OCI-M2 (cell line): Measurements from ENCODE around the gene MOGAT2.
"Not testable (repeated sequence)": the region's sequence is repeated elsewhere in the genome, so short reads cannot be mapped to it uniquely, and the experiment has no call there.

Experiments used
- DNase-seq: peaks from one replicate; lab custom pipeline; 2025; ENCODE audit not compliant: unreplicated experiment; lab: John Stamatoyannopoulos, UW

The MOGAT2 gene

GRCh38 chr11:75718419-75719339, 1.0 kb downstream of the MOGAT2 start:
- DNase-seq = no peak

GRCh38 chr11:75719340-75720239, 2.0 kb downstream of the MOGAT2 start:
- DNase-seq = no peak

- no peak for DNase-seq
Observed at GRCh38 chr11:75720639-75721038, 3.0 kb downstream of the MOGAT2 start.

GRCh38 chr11:75721852-75722668, 4.4 kb downstream of the MOGAT2 start:
- no peak for DNase-seq

- DNase-seq = no peak
Observed at GRCh38 chr11:75722669-75723042, 5.0 kb downstream of the MOGAT2 start.

- no peak for DNase-seq
Observed at GRCh38 chr11:75725547-75726320, 8.1 kb downstream of the MOGAT2 start.

- no peak for DNase-seq
Observed at GRCh38 chr11:75728992-75729391, 11.4 kb downstream of the MOGAT2 start.

GRCh38 chr11:75731095-75731494, 13.5 kb downstream of the MOGAT2 start:
- no peak for DNase-seq

GRCh38 chr11:75733071-75733430, 15.4 kb downstream of the MOGAT2 start:
- no peak for DNase-seq

GRCh38 chr11:75733431-75734107, 15.9 kb downstream of the MOGAT2 start:
- DNase-seq = no peak

- no peak for DNase-seq
Observed at GRCh38 chr11:75734491-75735180, 17.0 kb downstream of the MOGAT2 start.

- DNase-seq = no peak
Observed at GRCh38 chr11:75735181-75735845, 17.7 kb downstream of the MOGAT2 start.

GRCh38 chr11:75737314-75737713, 19.7 kb downstream of the MOGAT2 start:
- DNase-seq = no peak

- no peak for DNase-seq
Observed at GRCh38 chr11:75740681-75741080, 23.0 kb downstream of the MOGAT2 start.

GRCh38 chr11:75743159-75743558, 25.5 kb downstream of the MOGAT2 start:
- not testable (repeated sequence) for DNase-seq

GRCh38 chr11:75743711-75744563, 26.3 kb downstream of the MOGAT2 start:
- no peak for DNase-seq

- DNase-seq = no peak
Observed at GRCh38 chr11:75745807-75746206, 28.2 kb downstream of the MOGAT2 start.
